Islet of Langerhans (tissue), 1 donor: ENCODE measurements around the gene ANKRD62.
"Not testable (repeated sequence)": the region's sequence is repeated elsewhere in the genome, so short reads cannot be mapped to it uniquely, and the experiment has no call there.

Experiments used
- FAIRE-seq: peaks from one replicate; lab custom pipeline; 2011; peaks lifted over from hg19 to GRCh38; lab: Jason Lieb, UNC

ANKRD62 gene

DNA sequence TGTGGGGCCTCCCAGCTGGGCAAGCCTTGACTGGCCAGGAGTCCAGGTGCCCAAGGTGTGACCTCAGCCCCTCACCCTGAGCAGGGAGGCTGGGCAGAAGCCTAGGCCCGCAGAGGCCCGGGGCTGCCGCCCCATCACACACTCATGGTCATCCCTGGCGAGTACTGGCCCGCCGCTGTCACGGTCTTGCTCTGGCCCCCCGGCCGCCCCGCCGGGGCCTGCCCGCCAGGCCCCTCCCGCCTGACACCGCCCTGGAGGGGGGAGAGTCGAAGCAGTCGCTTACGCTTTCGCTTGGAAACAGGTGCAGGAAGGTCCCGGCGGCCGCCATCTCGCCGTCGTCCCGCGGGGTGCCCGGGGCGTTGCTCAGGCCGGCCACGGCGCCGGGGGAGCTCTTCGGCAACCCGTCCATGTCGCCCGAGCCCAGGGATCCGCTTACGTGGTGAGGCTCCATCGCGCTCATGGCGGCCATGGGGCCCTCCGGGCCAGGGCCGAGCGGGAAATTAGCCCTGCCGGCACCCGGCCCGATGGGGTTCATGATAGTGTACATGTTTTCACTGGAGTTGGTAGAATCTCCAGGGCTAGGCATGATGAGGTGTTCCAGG, 26.6 kb upstream of the ANKRD62 start:
- FAIRE-seq: no peak

DNA sequence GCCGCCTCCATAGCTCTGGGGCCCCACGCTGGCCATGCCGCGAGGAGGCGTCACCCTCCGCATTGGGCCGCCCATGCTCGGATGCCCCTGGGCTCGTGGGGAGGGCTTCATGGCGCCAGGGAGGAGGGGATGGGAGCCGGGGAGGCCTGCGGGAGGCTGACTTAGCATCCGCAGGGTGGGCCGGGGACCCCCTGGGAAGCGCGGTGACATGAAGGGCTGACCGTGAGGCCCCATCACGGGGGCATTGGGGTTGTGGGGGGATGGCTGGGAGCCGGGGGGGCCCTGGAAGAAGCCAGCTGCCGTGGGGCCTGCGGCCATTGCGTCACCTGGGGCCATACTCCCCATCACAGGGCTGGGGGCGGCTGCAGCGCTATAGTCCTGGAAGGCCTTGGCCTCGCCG, 26.0 kb upstream of the ANKRD62 start:
- no peak for FAIRE-seq

DNA sequence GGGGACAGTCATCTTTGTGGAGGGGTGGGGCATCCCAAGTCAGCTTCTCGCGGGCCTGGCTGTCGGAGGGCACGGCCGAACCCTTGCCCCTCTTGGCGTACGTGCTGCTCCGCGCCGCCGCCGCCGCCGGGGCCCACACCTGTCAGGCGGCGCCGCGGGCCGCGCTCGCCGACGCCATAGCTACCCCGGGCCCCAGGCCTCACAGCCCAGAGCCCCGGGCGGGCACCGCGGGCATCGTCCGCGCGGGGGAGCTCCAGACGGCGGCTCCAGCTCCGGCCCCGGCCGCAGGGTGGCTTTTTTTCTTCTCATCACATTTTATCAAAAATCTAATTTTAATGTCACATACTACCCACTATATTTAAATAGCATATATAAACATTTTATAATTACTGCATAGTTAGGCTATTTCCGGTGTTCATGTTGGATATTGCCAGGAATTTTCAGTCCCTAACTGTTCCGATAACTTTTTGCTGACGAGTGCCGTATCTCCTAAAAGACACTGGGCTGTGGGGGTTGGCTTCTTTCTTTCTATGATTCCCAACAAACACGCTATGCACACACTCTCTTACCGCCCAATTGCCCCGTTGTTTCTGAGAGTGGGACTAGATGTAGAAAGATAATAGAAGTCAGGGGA, 25.2 kb upstream of the ANKRD62 start:
- FAIRE-seq: not testable (repeated sequence)

DNA sequence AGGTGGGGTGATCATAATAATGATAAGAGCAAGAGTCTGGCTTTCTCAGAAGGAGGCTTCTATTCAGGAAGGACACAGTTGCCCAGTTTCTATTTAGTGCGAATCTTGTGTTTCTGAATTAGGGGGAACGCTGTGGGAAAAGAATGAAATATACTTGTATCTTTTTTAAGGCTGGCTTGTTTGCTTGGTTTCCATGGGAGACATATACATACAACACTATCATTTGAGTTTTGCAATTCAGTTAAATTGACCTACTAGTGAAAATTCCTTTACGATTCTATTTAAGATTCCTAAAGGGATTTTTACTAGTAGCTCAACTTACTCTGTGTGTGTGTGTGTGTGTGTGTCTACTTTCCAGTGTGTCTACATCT, 24.7 kb upstream of the ANKRD62 start:
- no peak for FAIRE-seq

DNA sequence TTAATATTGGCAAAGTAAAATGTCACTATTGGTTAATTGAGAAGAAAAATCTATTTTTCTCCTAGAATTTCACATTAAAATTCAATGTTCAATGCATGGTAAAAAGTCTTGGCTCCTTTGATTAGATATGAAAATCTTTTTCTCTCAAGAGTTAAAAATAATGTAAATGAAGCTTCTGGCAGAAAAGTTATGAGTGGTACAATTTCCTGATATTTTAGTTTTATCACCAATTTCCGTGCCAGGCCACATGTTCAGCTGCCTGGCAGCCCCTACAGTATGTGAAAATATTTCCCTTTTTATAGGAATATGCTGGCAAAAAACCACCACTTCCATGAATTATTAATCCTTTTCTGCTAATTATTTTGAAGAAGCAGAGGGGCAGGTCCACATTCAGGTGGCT, 22.6 kb upstream of the ANKRD62 start:
- not testable (repeated sequence) for FAIRE-seq

DNA sequence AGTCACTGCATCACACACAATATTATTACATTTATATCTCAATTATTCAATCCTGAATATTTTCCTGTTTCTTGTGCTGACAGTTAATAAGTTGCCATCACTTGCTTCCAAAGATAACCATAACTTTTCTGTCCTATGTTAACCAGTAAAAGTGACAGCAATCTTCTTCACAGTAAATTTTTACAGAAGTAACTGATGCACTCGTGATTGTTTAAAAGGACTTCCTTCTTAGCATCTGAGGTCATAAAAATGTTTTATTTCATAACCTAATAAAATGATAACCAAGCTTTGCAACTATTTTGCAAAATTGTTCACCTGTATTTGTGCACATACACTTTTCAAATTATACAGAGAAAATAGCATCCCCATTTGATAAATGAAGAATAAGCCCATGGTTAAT, 20.6 kb upstream of the ANKRD62 start:
- FAIRE-seq: no peak

DNA sequence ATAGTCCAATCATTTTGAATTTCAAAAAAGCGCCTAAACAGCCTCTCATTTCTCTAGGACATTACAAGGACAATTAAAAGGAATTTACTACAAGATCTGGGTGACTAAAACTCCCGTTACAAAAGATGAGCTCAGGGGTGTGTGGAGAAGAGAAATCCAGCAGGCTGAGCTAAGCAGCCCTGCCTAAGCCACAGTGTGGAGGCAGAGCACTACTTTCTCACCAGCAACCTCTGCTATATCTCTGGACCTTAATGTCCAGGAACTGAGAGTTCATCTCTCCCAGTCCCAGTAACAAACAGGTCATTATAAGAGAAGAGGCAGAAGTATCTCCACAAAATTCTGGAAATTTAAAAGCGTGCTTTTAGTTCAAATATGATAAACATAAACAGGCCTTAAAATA, 18.9 kb upstream of the ANKRD62 start:
- FAIRE-seq: no peak

DNA sequence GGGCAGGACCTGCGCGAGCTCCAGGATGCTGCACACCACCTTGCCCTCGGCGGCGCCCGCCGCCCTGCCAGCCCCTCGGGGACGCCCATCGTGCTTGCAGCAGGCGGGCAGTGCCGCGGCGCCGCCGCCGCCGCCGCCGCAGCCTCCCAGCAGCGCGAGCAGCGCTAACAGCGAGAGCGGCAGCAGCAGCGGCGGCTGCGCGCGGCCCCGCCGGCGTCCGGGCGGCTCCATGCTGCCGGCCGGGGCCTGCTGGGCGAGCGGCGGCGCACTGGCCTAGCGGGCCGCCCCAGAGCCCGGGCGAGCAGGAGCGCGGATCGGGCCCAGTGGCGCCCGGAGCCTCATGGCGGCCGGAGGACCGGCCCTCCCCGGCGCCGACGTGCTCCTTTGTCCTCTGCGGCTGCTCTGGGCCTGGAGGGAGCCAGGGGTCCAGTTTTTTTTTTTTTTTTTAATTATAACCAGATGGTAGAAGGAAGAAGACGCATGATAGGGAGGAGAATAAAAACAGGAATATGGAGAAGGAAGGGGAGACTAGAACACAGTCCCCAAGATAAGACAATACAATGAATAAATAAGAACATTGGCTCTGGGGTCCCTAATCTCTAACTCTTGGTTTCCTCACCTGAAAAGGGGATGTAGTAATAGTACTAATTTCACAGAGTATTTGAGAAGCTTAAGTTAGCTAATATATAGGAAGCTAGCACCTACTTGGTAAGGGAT, 17.1 kb upstream of the ANKRD62 start:
- no peak for FAIRE-seq

DNA sequence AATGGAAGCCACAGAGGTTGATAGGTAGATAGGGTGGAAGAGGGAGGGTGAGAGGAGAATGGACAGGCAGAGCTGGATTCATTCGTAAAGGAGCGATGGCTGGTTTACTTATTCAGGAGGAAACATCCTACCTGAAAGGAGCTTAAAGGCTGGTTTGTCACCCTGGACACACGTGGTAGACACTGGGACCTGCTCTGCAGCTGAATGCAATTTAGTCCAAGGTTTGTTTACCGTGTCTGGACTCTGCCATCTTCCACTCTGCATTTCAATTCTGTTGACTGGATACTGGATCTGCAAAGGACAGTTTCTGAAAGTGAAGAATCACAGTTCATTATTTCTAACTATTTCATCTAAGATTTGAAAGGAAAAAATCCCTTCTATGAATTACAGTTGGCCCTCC, 15.6 kb upstream of the ANKRD62 start:
- FAIRE-seq: not testable (repeated sequence)

DNA sequence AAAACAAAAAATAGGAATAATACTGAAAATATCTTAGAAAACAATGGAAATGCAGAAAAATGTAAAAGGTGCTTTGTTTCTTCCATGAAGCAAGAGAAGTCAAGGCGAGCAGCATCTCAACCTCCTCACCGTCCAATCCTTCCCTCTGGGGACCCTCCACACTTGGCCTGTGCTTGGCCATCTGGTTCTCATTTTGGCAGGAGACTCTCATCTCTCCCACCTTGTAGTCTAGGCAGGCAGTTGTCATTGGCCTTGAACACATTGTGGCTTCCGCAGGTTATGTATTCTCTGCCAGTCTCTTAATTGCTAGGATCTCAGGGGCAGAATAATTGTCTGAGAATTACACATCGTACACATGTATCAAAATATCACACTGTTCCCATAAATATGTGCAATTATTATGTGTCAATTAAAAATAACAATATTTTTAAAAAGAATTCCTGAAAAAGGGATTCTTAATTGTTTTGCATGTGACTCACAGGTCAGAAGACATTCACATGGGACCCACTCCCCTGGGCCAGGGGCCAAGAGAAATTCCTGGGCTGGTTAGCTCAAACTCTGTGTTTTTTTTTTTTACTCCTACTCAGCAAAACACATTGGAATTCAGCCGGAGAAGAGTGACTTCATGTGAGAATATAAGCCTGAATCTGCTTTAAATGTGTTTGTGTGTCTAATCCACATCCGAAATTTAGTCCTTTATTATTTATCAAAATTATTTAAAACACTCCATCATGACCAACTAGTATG, 14.0 kb upstream of the ANKRD62 start:
- no peak for FAIRE-seq

DNA sequence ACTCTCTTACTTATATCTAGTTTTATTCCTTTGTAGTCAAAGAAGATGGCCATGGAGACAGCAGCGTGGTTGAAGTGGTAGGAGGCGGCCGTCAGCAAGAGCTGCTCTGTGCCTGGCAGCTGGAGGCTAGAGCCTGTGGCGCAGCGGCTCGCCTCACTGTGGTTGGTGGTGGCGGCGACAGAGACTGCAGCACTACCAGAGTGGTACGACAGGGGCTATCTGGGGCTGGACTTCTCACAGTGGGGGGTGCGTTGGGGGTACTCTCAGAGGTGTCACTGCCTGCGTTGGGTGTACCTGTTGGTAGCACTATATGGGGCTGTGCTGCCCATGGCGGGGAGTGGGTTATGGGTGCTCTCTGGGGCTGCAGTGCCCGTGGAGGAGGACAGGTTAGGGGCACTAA, 8.5 kb upstream of the ANKRD62 start:
- FAIRE-seq: no peak

DNA sequence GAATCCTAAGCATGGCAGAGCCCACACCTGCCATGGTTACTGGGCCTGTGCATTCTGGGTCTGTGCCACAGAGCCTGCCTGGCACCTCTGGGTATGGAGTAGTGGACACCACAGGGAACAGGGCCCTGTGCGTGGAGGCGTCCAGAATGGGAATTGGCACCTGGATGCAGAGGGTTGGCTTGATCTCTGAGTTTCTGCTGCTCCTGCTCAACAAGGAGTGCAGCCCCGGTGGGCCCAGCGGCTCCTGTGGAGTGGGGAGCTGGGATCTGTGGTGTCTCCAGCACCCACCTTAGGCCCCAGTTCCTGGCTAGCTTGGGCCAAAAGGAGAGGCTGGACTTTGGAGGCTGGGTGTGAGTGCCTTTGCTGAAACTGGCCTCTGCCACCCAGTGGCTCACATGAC, 7.9 kb upstream of the ANKRD62 start:
- no peak for FAIRE-seq

DNA sequence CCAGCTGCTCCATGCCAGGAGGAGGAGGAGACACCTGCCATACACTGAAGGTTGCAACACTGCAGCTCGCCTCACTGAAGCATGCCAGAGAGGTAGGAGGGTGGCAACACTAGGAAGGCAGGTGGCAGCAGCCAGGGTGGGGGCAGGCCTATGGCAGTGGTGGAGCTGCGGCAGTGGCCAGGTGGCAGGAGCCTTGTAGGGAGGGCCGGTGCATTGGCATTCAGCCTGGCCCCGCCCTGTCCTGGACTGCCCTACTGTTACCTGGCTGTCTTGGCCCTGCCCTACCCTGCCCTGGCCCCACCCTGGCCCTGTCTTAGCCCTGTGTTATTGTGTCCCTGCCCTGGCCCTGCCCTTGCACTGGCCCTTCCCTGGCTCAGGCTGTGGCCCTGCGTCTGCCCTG, 7.4 kb upstream of the ANKRD62 start:
- no peak for FAIRE-seq

DNA sequence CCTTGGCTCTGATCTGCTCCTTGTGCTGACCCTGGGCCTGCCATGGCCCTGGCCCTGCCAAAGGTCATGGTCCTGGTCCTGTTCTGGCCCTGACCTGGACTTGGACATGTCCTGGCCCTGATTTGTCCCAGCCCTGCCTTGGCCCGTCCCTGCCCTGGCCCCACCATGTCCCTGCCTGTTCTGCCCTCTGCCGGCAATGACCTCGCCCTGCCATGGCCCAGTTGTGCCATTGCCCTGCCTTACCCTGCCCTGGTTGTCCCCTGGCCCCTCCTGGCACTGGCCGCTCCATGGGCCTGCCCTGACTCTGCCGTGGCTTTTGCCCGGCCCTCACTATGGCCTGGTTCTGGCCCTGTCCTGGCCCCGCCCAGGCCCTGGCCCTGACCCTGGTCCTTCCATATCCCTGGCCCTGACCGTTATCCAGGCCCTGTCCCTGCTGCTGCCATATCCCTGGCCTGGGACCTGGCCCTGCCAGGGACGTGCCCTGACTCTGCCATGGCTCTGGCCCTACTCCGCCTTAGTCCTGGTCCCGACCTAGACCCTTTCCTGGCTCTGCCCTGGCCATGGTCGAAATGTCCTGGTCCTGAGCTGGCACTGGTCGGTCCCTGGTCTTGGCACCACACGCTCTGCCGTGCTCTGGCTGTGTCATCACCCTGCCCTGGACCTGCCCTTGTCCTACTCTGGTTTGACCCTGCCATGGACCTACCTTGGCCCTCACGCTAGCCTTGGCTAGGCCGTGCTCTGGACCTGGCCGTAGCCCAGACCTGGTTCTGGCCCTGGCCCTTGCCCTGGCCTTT, 6.8 kb upstream of the ANKRD62 start:
- no peak for FAIRE-seq

DNA sequence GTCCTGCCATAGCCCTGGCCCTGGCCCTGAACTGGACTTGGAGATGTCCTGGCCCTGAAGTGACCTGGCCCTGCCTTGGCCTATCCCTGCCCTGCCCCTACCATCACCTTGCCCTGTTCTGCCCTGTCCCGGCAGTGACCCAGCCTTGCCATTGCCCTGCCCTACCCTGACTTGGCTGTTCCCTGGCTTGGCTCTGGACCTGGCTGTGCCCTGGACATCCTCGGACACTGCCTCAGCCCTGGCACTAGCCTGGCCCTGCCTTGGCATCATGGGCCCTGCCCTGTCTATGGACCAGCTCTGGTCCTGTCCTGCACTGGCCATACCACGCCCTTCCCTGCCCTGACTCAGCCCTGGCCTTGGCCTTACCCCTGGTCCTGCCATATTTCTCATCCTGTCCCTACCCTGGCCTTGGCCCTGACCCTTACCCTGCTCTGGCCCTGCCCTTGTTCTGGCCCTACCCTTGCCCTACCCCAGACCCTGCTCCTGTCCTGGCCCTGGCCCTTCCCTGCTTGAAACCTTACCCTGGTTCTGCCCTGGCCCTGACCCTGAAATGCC, 6.1 kb upstream of the ANKRD62 start:
- FAIRE-seq: no peak

DNA sequence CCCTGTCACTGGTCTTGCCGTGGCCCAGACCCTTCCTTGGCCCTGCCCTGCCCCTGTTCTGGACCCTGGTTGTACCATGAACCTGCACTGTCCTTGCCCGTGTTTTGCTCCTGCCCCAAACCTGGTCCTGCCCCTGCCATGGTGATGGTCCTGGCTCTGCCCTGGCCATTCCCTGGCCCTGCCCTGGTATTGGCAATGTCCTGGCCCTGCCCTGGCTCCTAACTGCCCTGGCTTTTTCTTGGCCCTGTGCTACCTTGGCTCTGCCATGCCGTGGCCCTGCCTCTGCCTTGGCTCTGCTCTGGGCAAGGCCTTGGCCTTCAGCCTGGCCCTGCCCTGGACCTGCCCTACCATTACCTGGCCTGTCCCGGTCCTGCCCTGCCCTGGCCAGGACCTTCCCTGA, 5.5 kb upstream of the ANKRD62 start:
- FAIRE-seq: no peak

DNA sequence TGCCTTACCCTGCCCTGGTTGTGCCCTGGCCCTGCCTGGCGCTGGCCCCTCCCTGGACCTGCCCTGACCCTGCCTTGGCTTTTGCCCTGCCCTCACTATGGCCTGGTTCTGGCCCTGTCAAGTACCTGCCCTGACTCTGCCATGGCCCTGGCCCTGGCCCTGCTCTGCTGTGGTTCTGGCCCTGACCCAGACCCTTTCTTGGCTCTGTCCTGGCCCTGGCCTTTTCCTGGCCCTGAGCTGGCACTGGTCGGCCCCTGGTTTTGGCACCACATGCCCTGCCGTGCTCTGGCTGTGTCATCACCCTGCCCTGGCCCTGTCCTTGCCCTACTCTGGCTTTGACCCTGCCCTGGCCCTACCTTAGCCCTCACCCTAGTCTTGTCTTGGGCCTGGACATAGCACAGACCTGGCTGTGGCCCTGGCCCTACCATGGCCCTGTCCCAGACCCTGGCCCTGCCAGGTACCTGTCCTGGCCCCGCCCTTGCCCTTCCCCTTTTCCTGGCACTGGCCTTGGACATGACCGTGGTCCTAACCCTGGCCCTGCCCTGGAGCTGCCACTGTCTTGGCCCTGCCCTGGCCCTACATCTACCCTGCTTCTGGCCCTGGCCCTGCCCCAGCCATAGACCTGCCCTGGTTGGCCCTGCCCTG, 4.8 kb upstream of the ANKRD62 start:
- FAIRE-seq: no peak

DNA sequence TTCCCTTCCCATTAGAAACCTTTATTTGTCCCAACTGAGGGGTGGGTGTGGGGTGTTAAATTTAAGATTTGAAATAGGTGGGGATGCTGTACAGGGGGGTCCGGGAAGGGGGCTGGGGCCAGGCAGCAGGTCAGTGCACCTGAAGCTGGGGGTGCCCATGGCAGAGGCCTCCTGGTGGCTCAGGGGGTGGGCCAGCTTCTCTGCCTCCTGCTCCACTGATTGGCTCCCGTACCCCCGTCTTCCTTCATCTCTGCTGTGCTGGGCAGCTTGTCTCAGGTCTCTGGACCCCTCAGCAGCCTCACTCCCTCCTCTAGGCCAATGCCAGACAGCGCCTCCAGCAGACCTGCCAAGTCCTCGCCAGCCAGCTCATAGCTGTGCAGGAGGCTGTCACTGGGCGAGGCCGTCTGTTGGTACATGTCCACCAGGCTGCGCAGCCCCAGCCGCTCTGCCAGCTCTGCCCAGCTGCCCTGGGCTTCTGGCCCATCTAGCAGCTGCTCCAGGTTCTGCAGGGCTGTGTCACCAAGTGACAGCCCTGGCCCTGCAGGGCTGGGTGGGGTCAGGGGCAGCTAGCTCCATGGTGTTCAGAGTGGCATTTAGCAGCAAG, 2.0 kb upstream of the ANKRD62 start:
- FAIRE-seq: no peak

DNA sequence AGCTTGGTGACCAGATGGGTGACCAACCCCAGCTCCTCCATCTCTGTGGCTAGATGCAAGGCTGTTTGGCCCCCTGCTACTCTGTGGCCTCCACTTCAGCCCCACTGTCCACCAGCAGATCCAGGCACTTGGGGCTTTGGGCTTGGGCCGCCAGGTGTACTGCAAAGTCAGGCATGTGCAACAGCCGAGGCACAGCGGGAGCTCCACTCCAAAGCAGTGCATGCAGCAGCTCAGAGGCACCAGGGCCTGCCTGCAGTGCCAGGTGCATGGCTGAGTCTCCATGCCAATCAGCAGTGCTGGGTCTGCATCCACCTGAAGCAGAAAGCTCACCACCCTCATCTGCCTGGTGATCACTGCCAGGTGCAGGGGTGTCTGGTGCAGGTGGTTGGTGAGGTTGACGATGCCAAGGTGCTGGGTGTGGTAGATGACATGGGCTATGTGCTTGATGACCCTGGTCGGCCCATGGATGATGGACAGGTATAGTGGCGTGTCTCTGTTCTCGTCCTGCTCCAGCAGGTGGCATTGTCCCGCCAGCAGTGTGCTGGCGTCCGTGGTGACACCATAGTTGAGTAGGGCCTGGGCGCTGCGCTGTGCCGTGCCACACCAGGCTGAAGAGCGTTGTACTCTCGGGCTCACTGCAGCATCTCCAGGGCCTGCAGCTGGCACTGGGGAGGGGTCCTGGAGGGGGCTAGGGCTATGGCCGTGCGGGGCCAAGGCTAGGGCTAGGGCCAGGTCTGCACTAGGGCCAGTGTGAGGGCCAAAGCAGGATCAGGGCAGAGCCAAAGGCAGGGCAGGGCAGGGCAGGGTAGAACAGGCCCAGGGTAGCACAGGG, 1.0 kb upstream of the ANKRD62 start:
- no peak for FAIRE-seq

DNA sequence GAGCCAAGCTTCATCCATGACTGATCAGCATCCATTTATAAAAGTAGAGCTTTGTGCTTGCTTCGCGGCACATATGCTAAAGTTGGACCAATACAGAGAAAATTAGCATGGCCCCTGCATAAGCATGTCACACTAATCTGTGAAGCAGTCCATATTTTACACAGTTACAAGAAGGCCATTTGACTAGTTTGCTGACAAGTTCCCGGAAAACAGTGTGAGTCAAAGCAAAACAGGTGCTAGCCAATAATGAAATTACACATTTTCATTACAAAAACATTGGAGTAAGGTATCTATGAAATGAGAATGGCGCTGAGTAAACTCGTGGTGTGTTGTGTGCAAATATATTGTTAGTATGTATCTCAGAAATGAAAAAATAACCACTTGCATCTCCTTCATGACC, 4.7 kb downstream of the ANKRD62 start:
- FAIRE-seq: no peak
